NCI-H226 (cell line): ENCODE data around the gene CLEC11A.

Source experiments
- DNase-seq: peaks from one replicate; pipeline ENCODE4 v3.0.0-alpha.2; 2015

The CLEC11A gene

GRCh38 chr19:50705422-50706019 lies 17.6 kb upstream of the CLEC11A start:
- DNase-seq: peak; percentile 54

- DNase-seq: no peak
Measured at GRCh38 chr19:50706387-50706786, 16.8 kb upstream of the CLEC11A start.

GRCh38 chr19:50708179-50708879 lies 14.8 kb upstream of the CLEC11A start:
- DNase-seq: no peak

GRCh38 chr19:50710094-50710493 lies 13.1 kb upstream of the CLEC11A start:
- DNase-seq: no peak

GRCh38 chr19:50710612-50711011 lies 12.6 kb upstream of the CLEC11A start:
- no peak for DNase-seq

- DNase-seq: no peak
Measured at GRCh38 chr19:50711196-50711595, 12.0 kb upstream of the CLEC11A start.

- no peak for DNase-seq
Measured at GRCh38 chr19:50711805-50712204, 11.4 kb upstream of the CLEC11A start.

GRCh38 chr19:50712833-50713232 lies 10.3 kb upstream of the CLEC11A start:
- no peak for DNase-seq

- DNase-seq: no peak
Measured at GRCh38 chr19:50713556-50714236, 9.5 kb upstream of the CLEC11A start.

GRCh38 chr19:50716178-50717025 lies 6.8 kb upstream of the CLEC11A start:
- no peak for DNase-seq

GRCh38 chr19:50717026-50717723 lies 6.0 kb upstream of the CLEC11A start:
- no peak for DNase-seq

- DNase-seq: no peak
Measured at GRCh38 chr19:50717891-50718254, 5.3 kb upstream of the CLEC11A start.

GRCh38 chr19:50718255-50719118 lies 4.7 kb upstream of the CLEC11A start:
- DNase-seq: no peak

- DNase-seq: no peak
Measured at GRCh38 chr19:50719119-50719435, 4.1 kb upstream of the CLEC11A start.

- no peak for DNase-seq
Measured at GRCh38 chr19:50719566-50719965, 3.6 kb upstream of the CLEC11A start, which contains the start of gene SHANK1. Gene SHANK1 (minus strand): TSS chr19:50719802. CDS start chr19:50716919, 2,883 bp downstream.

- no peak for DNase-seq
Measured at GRCh38 chr19:50720181-50720920, 2.8 kb upstream of the CLEC11A start.

GRCh38 chr19:50720921-50721381 lies 2.2 kb upstream of the CLEC11A start:
- no peak for DNase-seq

GRCh38 chr19:50721441-50722137 lies 1.6 kb upstream of the CLEC11A start:
- no peak for DNase-seq

GRCh38 chr19:50722201-50723013 lies 757 bp upstream of the CLEC11A start:
- no peak for DNase-seq
